Lung microvascular endothelial cell (primary cell): ENCODE measurements around the gene SELENOI. TPM values are rescaled to one million over a fixed set of nuclear protein-coding genes. Genes with fewer than 3 reads are reported as not detected.
A peak's percentile ranks its signal among the peaks of the same experiment; 100 is the strongest.

Experiments
- DNase-seq, 2 donors: peaks; one replicate each; pipeline versions ENCODE4 v3.0.0 to v3.0.0-alpha.2; 2010; ENCODE audit warnings: low read depth in 2 of 2
- total RNA-seq: library from RNA; depleted of rRNA; stranded (reverse); fragments of >200 nt; gene quantifications from 2 replicates; pipeline ENCODE4 v1.2.1, GENCODE V29; 2014

Gene SELENOI
- total RNA-seq, 1 donor from 2014 or later = 9.3 TPM

DNA sequence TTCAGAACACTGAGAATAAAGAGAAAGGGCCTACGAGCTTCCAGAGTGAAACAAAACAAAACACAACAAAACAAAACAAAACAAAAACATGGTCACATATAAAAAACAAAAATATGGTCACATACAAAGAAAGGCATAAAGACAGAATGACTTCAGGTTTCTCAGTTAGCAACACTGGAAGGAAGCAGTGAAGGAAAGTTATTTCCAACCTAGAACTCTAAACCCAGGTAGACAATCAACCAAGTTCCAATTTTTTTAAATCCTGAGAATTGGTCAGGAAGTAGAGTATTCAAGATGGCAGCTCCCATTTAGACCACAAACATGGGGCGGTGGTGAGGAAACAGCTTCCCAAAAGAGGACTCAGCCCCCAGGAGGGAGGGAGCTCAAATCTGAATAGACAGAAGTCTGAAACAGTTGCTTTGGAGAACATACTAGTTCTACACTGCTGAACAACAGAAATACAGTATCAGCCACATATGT, 64.9 kb downstream of the SELENOI start:
- DNase-seq = no peak

DNA sequence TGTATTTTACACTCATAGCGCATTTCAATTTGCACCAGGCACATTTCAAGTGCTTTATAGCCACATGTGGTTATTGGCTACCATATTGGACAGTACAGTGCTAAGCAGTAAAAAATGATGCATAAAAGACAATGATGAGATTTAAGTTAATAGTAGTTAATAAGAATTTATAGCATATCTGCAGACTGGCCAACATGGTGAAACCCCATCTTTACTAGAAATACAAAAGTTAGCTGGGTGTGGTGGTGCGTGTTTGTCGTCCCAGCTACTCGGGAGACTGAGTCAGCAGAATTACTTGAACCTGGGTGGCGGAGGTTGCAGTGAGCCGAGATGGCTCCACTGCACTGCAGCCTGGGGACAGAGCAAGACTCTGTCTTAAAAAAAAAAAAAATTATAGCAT, 65.5 kb downstream of the SELENOI start:
- DNase-seq = no peak

DNA sequence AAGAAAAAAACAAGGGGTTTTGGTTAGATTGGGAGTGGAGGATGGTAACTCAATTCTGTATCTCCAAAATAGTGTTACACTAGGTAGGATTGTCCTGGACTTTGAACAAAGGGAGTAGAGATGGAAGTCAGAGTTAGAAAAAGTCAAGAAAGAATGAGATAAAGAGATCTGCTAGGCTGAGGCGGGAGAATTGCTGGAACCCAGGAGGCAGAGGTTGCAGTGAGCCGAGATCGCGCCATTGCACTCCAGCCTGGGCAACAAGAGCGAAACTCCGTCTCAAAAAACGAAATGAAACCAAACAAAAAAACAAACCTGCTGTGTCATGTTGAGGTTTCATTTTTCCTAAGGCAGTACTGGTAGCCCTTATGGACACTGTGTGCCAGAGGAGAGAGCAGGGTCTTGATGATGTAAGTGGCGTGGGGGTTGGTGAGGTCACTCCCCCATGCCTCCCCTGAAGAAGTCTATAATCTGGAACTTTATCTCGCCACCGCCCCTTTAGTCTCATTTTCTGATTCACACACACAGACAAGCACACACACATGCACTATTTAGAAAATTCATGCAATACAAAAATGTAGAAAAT, 66.2 kb downstream of the SELENOI start:
- DNase-seq = peak; percentile 4 to 14

DNA sequence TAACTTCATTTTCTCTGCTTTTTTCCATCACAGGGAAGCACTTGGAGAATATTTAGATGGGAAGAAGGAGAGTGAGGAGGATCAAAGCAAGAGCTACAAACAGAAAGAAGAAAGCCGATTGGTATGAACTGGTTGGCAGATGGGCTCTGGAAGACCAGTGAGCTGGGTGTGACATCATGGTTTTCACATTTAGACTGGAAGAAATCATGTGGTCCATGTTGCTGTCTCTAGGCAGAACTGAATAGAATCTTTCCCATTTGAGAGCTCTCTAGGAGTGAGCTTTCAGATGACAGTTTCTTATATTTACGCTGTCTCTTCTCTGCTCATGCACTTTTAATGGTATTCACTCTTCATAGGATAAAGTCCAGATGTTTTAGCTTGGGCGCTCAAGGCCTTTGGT, 68.4 kb downstream of the SELENOI start:
- no peak for DNase-seq

DNA sequence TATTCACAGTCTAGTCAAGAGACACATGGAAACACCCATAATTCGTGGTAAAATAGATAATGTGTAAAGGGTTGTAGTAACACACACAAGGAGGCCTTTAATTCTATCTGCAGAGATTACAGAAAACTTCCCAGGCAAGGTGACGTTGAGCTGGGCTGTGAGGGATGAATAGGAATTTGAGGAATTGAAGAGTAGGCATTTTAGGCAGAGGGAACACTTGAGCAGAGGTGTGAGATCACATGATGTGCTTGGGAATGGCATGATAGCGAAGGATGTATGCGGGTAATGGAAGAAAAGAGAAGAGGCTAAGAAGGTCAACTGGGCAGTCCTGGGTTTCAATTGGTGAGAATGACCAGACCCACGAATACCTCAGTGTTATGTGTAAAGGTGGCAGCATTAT, 76.0 kb downstream of the SELENOI start:
- no peak for DNase-seq

DNA sequence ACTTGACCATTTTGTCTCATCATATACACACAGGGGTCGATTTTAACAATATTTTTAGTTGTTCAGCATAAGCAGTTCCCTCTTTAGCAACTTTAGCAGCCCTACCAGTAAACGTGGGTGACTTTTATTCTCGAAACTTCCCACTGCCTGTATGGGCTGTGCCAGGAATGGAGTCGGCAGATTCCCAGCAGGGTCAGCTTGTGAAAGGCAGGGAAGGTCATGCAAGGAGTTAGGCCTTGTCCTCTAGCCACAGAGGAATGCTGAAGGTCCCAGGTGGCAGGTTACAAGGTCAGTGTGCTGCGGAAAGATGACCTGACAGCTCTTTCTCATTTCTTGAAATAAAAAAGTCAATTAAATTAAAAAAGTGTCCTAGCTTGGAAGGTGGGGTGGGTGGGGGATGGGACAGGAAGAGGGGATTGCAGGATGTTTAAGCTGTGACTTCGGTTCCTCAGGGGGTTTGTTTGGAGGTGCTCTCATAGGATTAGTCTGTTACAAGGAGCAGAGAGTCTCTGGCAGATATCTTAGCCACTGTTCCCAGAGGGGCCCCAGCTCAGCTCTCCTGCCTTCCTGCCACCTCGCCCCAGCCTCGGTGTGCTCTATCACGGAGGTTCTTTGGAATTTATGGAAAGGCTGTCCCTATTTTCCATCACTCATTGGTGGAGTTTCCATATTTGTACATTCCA, 77.1 kb downstream of the SELENOI start:
- DNase-seq = no peak

DNA sequence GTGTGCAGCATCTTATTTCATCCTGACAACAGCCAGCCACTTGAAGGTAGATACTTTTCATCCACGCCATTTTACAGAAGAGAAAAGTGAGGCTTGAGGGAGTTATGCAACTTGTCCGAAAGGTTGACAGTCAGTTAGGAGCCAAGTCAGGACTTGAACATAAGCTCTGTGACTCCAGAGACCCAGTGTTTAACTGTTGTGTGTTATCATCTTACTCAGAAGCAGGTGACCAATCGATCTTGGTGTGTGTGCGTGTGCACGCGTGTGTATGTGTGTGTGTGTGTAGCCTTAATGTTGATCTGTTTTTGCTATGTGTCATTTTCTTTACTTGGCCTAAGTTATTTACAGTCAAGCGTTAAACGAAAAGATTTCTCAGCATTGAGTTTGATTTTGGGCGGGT, 77.8 kb downstream of the SELENOI start:
- no peak for DNase-seq

DNA sequence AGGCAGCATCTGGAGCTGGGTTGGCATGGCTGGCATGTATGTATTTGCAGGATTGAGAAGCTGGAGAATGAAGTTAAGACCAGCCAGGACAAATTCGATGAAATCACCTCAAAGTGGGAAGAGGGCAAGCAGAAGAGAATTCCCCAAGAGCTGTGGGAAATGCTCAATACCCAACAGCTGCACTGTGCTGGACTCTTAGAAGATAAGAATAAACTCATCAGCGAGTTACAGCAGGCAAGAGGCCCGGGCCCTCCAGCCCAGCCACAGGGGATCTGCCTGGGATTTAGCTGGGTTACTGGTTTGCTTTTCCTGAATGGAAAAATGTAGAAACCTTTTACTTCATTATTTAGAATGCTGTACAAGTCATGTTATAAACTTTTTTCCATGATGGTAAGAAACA, 78.3 kb downstream of the SELENOI start:
- no peak for DNase-seq

DNA sequence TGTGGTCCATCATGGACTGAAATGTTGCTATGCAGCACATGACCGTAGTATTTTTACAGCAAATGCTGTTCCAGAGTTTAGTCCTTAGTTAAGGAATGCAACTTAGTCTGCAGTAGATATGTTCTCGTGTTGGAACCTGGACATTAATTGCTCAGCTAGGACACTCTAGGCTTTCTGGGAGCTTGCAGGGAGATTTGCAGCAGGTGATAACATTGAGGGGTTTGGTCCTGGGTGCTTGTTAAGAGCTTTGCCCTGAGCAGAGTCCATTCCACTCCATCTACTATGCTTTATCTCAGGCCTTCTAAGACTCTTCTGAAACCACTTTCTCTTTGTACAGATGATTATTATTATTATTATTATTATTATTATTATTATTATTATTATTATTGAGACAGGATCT, 82.9 kb downstream of the SELENOI start:
- no peak for DNase-seq

DNA sequence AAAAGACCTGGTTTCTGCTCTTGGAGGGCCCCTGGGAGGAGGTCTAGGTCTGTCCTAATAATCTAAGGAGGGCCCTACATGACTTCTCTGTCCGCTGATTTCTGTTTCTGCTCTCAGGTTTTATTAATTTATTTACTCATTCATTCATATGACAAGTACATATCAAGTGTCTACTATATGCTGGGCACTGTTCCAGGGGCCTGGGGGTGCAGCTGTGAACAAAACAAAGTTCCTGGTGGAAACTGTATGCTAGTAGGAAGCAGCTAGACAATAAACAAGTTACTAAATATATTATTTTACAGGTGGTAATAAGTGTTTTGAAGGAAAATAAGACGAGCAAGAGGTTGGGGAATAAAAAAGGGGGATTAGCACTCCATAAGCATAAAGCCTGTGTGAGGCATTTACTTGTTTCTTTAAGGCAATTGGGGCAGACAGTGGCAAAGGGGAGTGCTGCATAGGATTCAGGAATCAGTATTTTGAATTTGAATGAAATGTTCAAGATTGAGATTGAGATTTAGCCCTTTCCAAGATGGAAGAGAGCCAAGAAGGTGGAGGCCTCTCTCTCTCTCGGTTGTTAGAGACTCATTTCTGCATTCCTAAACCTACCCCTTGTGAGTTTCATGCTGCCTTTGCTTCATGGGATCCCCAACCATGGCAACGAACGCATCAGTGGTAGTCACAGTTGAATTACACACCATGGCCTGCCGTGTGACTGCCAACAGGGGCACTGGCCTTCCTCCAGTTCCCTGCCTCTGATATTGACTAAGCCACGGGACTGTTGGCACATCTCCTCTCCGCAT, 84.0 kb downstream of the SELENOI start:
- no peak for DNase-seq

DNA sequence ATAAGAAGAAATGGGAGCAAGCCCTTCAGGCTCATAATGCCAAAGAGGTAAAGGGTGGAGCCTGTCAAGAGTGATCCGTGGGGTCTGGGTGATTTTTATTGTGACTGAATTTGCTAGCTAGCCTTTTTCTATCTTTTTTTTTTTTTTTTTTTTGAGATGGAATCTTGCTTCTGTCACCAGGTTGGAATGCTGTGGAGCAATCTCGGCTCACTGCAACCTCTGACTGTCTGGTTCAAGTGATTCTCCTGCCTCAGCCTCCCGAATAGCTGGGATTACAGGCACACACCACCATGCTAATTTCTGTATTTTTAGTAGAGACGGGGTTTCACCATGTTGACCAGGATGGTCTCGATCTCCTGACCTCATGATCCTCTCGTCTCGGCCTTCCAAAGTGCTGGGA, 84.9 kb downstream of the SELENOI start:
- DNase-seq = no peak

DNA sequence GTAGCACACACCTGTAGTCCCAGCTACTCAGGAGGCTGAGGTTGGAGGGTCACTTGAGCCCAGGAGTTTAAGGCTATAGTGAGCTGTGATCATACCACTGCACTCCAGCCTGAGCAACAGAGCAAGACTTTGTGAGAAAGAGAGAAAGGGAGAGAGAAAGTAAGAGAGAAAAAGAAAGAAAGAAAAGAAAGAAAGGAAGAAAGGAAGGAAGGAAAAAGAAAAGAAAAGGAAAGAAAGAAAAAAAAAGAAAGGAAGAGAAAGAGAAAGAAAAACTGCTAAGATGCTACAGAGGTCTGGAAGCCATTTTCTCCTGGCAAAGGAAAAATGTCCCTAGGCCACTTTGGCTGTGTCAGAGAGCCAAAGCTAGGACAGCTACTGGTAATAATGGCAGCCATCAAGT, 86.4 kb downstream of the SELENOI start:
- DNase-seq = no peak

DNA sequence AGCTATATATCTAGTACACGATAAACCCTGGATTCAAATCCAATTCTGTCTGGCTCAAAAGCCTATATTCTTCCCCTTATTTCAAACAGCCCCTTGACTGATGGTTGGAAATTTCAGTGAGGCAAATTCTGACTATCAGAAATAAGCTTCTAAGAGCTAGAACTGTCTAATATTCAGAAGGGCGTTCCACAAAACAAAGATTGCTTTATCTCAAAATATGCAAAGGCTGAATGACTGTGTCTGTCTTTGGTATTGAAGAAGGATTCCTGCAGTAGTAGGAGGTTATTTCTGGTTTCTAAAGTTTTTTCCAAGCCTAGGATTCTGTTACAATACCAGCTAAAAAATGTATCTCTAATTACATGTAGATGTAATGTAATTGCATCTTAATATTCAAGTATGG, 86.9 kb downstream of the SELENOI start:
- DNase-seq = no peak

DNA sequence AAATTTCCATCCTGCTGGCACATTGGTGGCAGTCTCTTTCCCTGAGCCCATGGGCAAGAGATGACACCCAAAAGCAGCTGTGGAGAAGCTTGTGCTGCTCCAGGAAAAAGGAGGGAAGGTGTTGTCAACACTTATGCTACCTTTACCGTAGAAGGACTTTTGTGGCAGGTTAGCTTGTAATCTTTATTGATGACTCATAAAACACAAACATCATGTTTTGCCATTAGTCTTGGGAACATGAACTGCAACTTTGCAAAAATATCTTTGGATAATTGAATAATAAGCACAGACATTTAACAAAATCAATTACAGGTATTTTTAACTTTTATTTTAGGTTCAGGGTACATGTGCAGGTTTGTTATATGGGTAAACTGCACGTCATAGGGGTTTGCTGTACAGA, 89.2 kb downstream of the SELENOI start:
- no peak for DNase-seq

DNA sequence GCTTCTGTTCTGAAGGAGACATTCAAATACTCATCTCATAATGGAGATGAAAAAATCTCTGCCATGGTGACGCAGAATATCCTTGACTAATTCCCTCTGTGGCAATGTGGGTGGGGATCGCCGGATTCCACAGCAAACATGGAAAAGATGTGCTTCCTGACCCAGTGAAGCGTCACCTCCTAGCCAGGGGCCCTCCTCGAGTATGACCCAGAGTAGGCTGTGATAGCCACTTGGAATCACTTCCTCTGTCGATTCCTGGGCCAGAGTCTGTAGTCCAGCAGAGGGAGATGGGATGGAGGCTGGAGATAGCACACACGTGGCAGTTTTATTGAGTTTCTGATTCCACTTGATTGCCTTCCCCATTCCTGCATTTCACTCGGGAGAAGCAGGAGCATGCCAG, 92.6 kb downstream of the SELENOI start:
- DNase-seq = no peak

DNA sequence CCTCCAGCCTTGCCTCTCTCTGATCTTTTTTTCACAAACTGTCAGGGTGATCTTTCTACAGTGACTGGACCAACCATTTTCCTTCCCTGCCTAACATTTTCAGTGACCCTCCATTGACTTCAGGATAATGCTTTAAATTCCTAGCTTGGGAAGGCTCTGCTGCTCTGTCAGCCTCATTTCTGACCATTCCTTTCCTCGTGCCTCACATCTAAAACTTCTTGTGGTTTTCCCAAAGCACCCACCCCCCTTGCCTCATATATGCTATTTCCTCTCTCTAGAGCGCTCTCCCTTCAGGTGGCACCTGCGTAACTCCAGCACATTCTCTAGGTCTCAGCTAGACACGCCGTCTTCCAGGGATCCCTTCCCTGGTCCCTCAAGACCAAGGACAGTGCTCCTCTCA, 93.0 kb downstream of the SELENOI start:
- DNase-seq = no peak

DNA sequence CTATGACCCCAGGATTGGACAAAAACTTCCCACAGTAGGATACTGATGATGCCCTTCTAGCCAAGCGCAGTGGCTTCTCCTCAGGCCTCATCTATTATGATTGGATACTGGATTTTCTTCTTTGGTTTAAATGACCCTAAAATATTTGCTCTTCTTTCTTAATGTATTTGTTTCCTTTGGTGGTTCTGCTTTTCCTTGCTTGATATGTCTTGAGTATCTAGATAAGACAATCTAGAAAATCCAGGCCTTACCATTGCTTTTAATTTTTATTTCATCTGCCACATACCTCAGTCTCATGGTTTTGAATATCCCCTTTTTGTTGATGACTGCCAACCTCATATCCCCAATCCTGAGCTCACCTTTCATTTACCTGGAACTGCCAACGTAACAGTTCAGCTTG, 96.4 kb downstream of the SELENOI start:
- no peak for DNase-seq

DNA sequence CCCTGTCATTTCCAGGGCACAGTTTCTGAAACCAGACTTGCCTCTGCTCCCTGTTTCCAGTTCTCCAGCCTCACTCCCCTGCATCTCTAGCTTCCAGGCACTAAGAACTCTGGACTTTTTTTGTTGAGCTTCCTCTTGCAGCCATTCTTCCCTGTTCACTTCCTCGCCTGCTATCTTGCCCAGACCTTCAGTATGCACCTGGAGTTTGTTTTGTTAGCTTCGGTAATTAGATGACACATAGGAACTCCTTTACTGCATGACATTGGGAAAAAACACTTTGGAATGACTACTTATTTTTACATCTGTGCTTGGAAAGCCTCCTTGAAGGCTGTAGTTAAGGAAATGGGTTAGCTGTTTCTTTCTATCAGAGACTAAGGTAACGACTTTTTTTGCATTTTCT, 96.8 kb downstream of the SELENOI start:
- DNase-seq = no peak

DNA sequence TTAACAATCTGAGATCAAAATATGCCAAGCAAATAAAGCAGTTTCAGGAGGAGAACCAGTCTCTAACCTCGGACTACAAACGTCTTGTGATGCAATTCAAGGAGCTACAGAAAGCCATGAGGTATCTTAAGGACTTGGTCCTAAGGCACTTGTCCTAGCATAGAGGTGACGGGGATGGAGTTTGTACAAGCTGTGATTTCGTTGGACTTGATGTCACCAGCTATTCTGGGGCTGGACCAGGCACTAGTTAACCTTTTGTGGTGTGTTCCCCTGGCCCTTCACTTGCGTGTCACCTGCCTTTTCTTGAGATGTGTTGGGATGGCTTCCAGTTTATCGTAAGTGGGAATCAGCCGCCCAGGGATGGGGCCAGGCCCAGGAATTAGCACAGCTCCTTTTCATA, 98.3 kb downstream of the SELENOI start:
- DNase-seq = no peak
